Kidney epithelial cell (primary cell): ENCODE data around the gene CSAD. TPM values are rescaled to one million over a fixed set of nuclear protein-coding genes. Genes with fewer than 3 reads are reported as not detected.
A peak's percentile ranks its signal among the peaks of the same experiment; 100 is the strongest.

Experiments
- DNase-seq: peaks from one replicate; pipeline ENCODE4 v3.0.0-alpha.2; 2010; ENCODE audit warnings: low read depth
- H3K27me3 ChIP-seq: 2 replicates; pipeline ENCODE4 v1.6.0; 2011; ENCODE audit warnings: low read length; ENCODE audit not compliant: control insufficient read depth, insufficient read depth
- H3K36me3 ChIP-seq: 2 replicates; pipeline ENCODE4 v1.5.1; 2011; ENCODE audit warnings: low read length; ENCODE audit not compliant: control insufficient read depth, insufficient read depth
- H3K4me3 ChIP-seq: 2 replicates; pipeline ENCODE4 v1.5.1; 2011; ENCODE audit warnings: low read depth, mild to moderate bottlenecking, control low read depth, low read length
- CTCF ChIP-seq: IDR thresholded peaks from 2 replicates; pipeline ENCODE4 v1.5.1; 2011; ENCODE audit warnings: mild to moderate bottlenecking, moderate library complexity, low read length, control low read depth, inconsistent platforms; ENCODE audit not compliant: insufficient read depth, poor library complexity, severe bottlenecking
- total RNA-seq: library from RNA; depleted of rRNA; stranded (reverse); fragments of >200 nt; gene quantifications from 2 replicates; pipeline ENCODE4 v1.2.3, GENCODE V29; 2015

Gene CSAD
- total RNA-seq, 1 donor from 2014 or later: 9.1 TPM

GRCh38 chr12:53222806-53223261 lies 42.1 kb upstream of the CSAD start:
- H3K4me3 ChIP-seq: no peak overlapping the region
- no peak for TF ChIP-seq CTCF
- no peaks in the 10 kb centered on the region for H3K27me3 ChIP-seq
- no peaks in the 10 kb centered on the region for H3K36me3 ChIP-seq
- no peak for DNase-seq

GRCh38 chr12:53222170-53222721 lies 41.5 kb upstream of the CSAD start:
- no peak for TF ChIP-seq CTCF
- no peaks in the 10 kb centered on the region for H3K36me3 ChIP-seq
- DNase-seq: no peak
- H3K4me3 ChIP-seq: peak overlapping the region; percentile 23
- H3K27me3 ChIP-seq: no peaks in the 10 kb centered on the region

- no peak for DNase-seq
- Histone ChIP-seq H3K4me3 (peak overlapping the region; percentile 32), H3K36me3 (no peaks in the 10 kb centered on the region), H3K27me3 (no peaks in the 10 kb centered on the region)
- TF ChIP-seq CTCF: peak; percentile 24
Measured at GRCh38 chr12:53221203-53222080, 40.7 kb upstream of the CSAD start.

- Histone ChIP-seq H3K4me3 (peak overlapping the region; percentile 48), H3K36me3 (no peaks in the 10 kb centered on the region), H3K27me3 (no peaks in the 10 kb centered on the region)
- no peak for TF ChIP-seq CTCF
- no peak for DNase-seq
Measured at GRCh38 chr12:53220694-53221202, 40.0 kb upstream of the CSAD start.

- no peak for TF ChIP-seq CTCF
- Histone ChIP-seq H3K36me3 (no peaks in the 10 kb centered on the region), H3K27me3 (no peaks in the 10 kb centered on the region), H3K4me3 (peak overlapping the region; percentile 48)
- DNase-seq: no peak
Measured at GRCh38 chr12:53219956-53220693, 39.4 kb upstream of the CSAD start.
